GM12878 (cell line): ENCODE data around the gene RGS2. TPM values are rescaled to one million over a fixed set of nuclear protein-coding genes. Genes with fewer than 3 reads are reported as not detected.

ENCODE experiments used
- ATAC-seq: fragments of 200-7000 bp; cut with Tn5 transposase; 3 replicates; pipeline ENCODE4 v1.9.1; 2020; ENCODE audit warnings: mild to moderate bottlenecking, moderate library complexity
- BruUV-seq: library from RNA; stranded (reverse); fragments of 400-500 nt; replicated peaks from 2 replicates; lab custom pipeline; 2021; lab: Mats Ljungman, UMichigan
- CTCF ChIA-PET: fragments of 300-600 bp; sonication (Branson Sonifier 250); formaldehyde crosslinking; extraction: SDS; loops from one replicate; lab custom pipeline; 2021; ENCODE audit warnings: inconsistent platforms; lab: Yijun Ruan, JAX
- POLR2A ChIA-PET: fragments of 350-600 bp; formaldehyde crosslinking; extraction: SDS; loops from one replicate; lab custom pipeline; 2021; ENCODE audit warnings: inconsistent platforms; lab: Charles Lee
- RAD21 ChIA-PET: fragments of 300-600 bp; sonication (Branson Sonifier 250); formaldehyde crosslinking; loops from one replicate; lab custom pipeline; 2023; ENCODE audit warnings: antibody characterized with exemption; ENCODE audit not compliant: unreplicated experiment; lab: Charles Lee
- SMC1A ChIA-PET: fragments of 300-600 bp; sonication (Branson Sonifier 250); formaldehyde crosslinking; loops from one replicate; lab custom pipeline; 2023; ENCODE audit not compliant: unreplicated experiment, uncharacterized antibody; lab: Charles Lee
- DNase-seq: peaks from one replicate; pipeline ENCODE4 v3.0.0-alpha.2; 2011; ENCODE audit warnings: low read depth, low spot score
- FAIRE-seq: peaks from 3 replicates; lab custom pipeline; 2011; peaks lifted over from hg19 to GRCh38; lab: Jason Lieb, UNC
- H2AFZ ChIP-seq: 2 replicates; pipeline ENCODE4 v1.6.0; 2011; ENCODE audit warnings: low read depth, low read length, control low read depth; ENCODE audit not compliant: control insufficient read depth
- H3K27ac ChIP-seq: 2 replicates; pipeline ENCODE4 v1.5.1; 2011; ENCODE audit warnings: control low read depth; ENCODE audit not compliant: control insufficient read depth, insufficient read depth
- H3K27me3 ChIP-seq, 2 experiments: replicated peaks in 1 of 2; 2 replicates each; pipeline versions ENCODE4 v1.6.0 to v1.6.1; 2011; ENCODE audit warnings: low read length in 1 of 2; ENCODE audit not compliant: control insufficient read depth in 2 of 2, insufficient read depth in 2 of 2
- H3K36me3 ChIP-seq, 2 experiments: 2 replicates each; pipeline ENCODE4 v1.5.1; 2011; ENCODE audit warnings: low read length in 1 of 2; ENCODE audit not compliant: control insufficient read depth in 2 of 2, insufficient read depth in 2 of 2
- H3K4me1 ChIP-seq: 2 replicates; pipeline ENCODE4 v1.6.1; 2011; ENCODE audit warnings: mild to moderate bottlenecking, low read length, moderate library complexity, mixed read lengths; ENCODE audit not compliant: control insufficient read depth, insufficient read depth
- H3K4me2 ChIP-seq: 2 replicates; pipeline ENCODE4 v1.6.0; 2011; ENCODE audit warnings: control low read depth; ENCODE audit not compliant: control insufficient read depth, insufficient read depth
- H3K4me3 ChIP-seq: fragments of 200-600 bp; sonication (generic); 2 replicates; pipeline ENCODE4 v1.5.1; 2016
- H3K79me2 ChIP-seq: 2 replicates; pipeline ENCODE4 v1.6.0; 2011; ENCODE audit warnings: low read length; ENCODE audit not compliant: control insufficient read depth, insufficient read depth
- H3K9ac ChIP-seq: 2 replicates; pipeline ENCODE4 v1.8.0; 2011; ENCODE audit warnings: low read length, control low read depth, mixed read lengths; ENCODE audit not compliant: control insufficient read depth, insufficient read depth
- H3K9me3 ChIP-seq: replicated peaks from 3 replicates; pipeline ENCODE4 v1.5.1; 2011; ENCODE audit warnings: mild to moderate bottlenecking, low read length; ENCODE audit not compliant: control insufficient read depth, insufficient read depth
- H4K20me1 ChIP-seq: 2 replicates; pipeline ENCODE4 v1.6.0; 2011; ENCODE audit not compliant: control insufficient read depth, insufficient read depth
- BACH1 ChIP-seq: fragments of 450-650 bp; IDR thresholded peaks from 2 replicates; pipeline ENCODE4 v1.6.1; 2017; ENCODE audit warnings: mild to moderate bottlenecking, borderline replicate concordance
- BCL3 ChIP-seq: IDR thresholded peaks from 2 replicates; pipeline ENCODE4 v1.6.1; 2011; ENCODE audit warnings: borderline replicate concordance, low read depth, mild to moderate bottlenecking, moderate library complexity, low read length; ENCODE audit not compliant: insufficient read depth, poor library complexity, severe bottlenecking
- CBFB ChIP-seq: IDR thresholded peaks from 2 replicates; pipeline ENCODE4 v1.6.1; 2016; ENCODE audit warnings: antibody characterized with exemption, low read depth
- CBX5 ChIP-seq: sonication (generic); IDR thresholded peaks from 2 replicates; pipeline ENCODE4 v1.6.1; 2016; ENCODE audit warnings: low read depth, moderate library complexity, mild to moderate bottlenecking, inconsistent platforms
- CEBPB ChIP-seq, 2 experiments: fragments of 150-350 bp in 1 of 2; IDR thresholded peaks; 2 replicates each; pipeline ENCODE4 v1.6.1; 2012 to 2014; ENCODE audit warnings: low read depth in 2 of 2, low read length in 2 of 2, borderline replicate concordance in 1 of 2, inconsistent platforms in 1 of 2
- CREM ChIP-seq: IDR thresholded peaks from 2 replicates; pipeline ENCODE4 v1.6.1; 2014; ENCODE audit warnings: antibody characterized with exemption, low read depth
- NR2C1 ChIP-seq: fragments of 450-650 bp; IDR thresholded peaks from 2 replicates; pipeline ENCODE4 v1.6.1; 2017; ENCODE audit warnings: antibody characterized with exemption, mild to moderate bottlenecking, moderate library complexity
- PKNOX1 ChIP-seq: fragments of 450-650 bp; IDR thresholded peaks from 2 replicates; pipeline ENCODE4 v1.6.1; 2016; ENCODE audit warnings: mild to moderate bottlenecking
- PML ChIP-seq: IDR thresholded peaks from 2 replicates; pipeline ENCODE4 v1.6.1; 2012; ENCODE audit warnings: low read length, inconsistent platforms
- SKIL ChIP-seq: fragments of 450-650 bp; IDR thresholded peaks from 2 replicates; pipeline ENCODE4 v1.6.1; 2017; ENCODE audit warnings: mild to moderate bottlenecking, low read depth, inconsistent platforms; ENCODE audit not compliant: poor library complexity, severe bottlenecking
- SMC3 ChIP-seq: IDR thresholded peaks from 2 replicates; pipeline ENCODE4 v1.6.1; 2011; ENCODE audit warnings: low read length, improper control_type of control experiment, borderline replicate concordance
- SRF ChIP-seq, 2 experiments: IDR thresholded peaks; 2 replicates each; pipeline ENCODE4 v1.6.1; 2011; ENCODE audit warnings: low read depth in 2 of 2, low read length in 2 of 2, mild to moderate bottlenecking in 1 of 2, moderate library complexity in 1 of 2
- TCF7 ChIP-seq: IDR thresholded peaks from 2 replicates; pipeline ENCODE4 v1.6.1; 2014; ENCODE audit warnings: antibody characterized with exemption, borderline replicate concordance
- ZBTB40 ChIP-seq: fragments of 450-650 bp; IDR thresholded peaks from 2 replicates; pipeline ENCODE4 v1.6.1; 2016; ENCODE audit warnings: mild to moderate bottlenecking, moderate library complexity, borderline replicate concordance
- WGBS: methylation state at CpG from one replicate; pipeline ENCODE4 v1.1.6; 2016; ENCODE audit warnings: low lambda C conversion rate; ENCODE audit not compliant: insufficient replicate concordance, insufficient coverage; ENCODE audit errors: missing lambda C conversion rate; 5-methylcytosine and 5-hydroxymethylcytosine counted together
- in situ Hi-C: fragments of 300-500 bp; cut with MboI; formaldehyde crosslinking; loops from 9 replicates; pipeline ENCODE4 v1.14.3; 2018; ENCODE audit warnings: mixed read lengths
- intact Hi-C: fragments of 100-400 bp; cut with micrococcal nuclease; formaldehyde crosslinking; loops from one replicate; pipeline ENCODE4 v1.14.2; 2022; ENCODE audit not compliant: unreplicated experiment
- polyA plus RNA-seq, 11 experiments: library from polyadenylated mRNA; depleted of rRNA in 4 of 11; unstranded in 6 of 11; stranded (reverse) in 5 of 11; fragments of >200 nt; fragmentation: Nextera tagmentation in 4 of 11; fragmentation: Illumina TruSeq in 1 of 11; extraction: Ambion mirVana in 4 of 11; extraction: Trizol in 1 of 11; gene quantifications; 1 replicate in 1 of 11; 2 replicates in 10 of 11; pipeline versions ENCODE4 v1.2.1 to v1.2.3, GENCODE V29; 2011 to 2016; ENCODE audit warnings: inconsistent platforms in 2 of 11, missing spikeins in 2 of 11, low read depth in 1 of 11
- total RNA-seq, 4 experiments: library from RNA; depleted of rRNA in 3 of 4; stranded (reverse); fragments of >200 nt in 3 of 4; fragmentation: Illumina TruSeq in 1 of 4; extraction: Trizol in 1 of 4; gene quantifications; 2 replicates each; pipeline versions ENCODE4 v1.2.1 to v1.2.3, GENCODE V29; 2013 to 2021

RGS2 gene
- total and polyA plus RNA-seq, 10 of the 15 experiments (the other 5 are each of a cell fraction or from before 2014, with no cell fraction given): 0.27 to 2.3 (median 0.98) TPM

- ChIA-PET SMC1A (no interaction called here), CTCF (interaction anchor here (1.0 kb wide), 1 partner anchor 27 kb away, joined by 3 read pairs; no protein-coding TSS in a partner anchor), RAD21 (no interaction called here), POLR2A (no interaction called here)
- H3K9ac ChIP-seq: no peak overlapping the region
- ATAC-seq (no peak), DNase-seq (no peak), FAIRE-seq (no peak)
- no peaks in the 10 kb centered on the region for H3K9me3 ChIP-seq
- intact Hi-C loops: no loop called here
- H4K20me1 ChIP-seq: no peaks in the 10 kb centered on the region
- in situ Hi-C loops: no loop called here
- H3K4me2 ChIP-seq: no peak overlapping the region
- BruUV-seq: no TSS peak
- no peak overlapping the region for H3K27ac ChIP-seq
- H3K36me3 ChIP-seq: no peaks in the 10 kb centered on the region
- WGBS: 0% methylated on average over 1 of the region's 1 CpG
- no peaks in the 10 kb centered on the region for H3K27me3 ChIP-seq
- no peaks in the 10 kb centered on the region for H3K4me1 ChIP-seq
- no peak overlapping the region for H3K4me3 ChIP-seq
- no peaks in the 10 kb centered on the region for H3K79me2 ChIP-seq
- H2AFZ ChIP-seq: no peak overlapping the region
- TF ChIP-seq BCL3 (no peak), SMC3 (no peak), TCF7 (no peak), SKIL (no peak), SRF (IDR thresholded peaks at IDR 0.05; ENCODE audit: low read depth in 2 of 2, low read length in 2 of 2) (no peak), PML (no peak), NR2C1 (no peak), CBX5 (no peak), BACH1 (no peak), ZBTB40 (no peak), CBFB (no peak), CREM (no peak), CEBPB (IDR thresholded peaks at IDR 0.05; ENCODE audit: borderline replicate concordance in 1 of 2, low read depth in 2 of 2, low read length in 2 of 2) (no peak), PKNOX1 (no peak)
These were observed 43.4 kb downstream of the RGS2 start for GRCh38 chr1:192852001-192852947.
